GM21515 (cell line): Measurements from ENCODE around the gene FIZ1.
A peak's percentile ranks its signal among the peaks of the same experiment; 100 is the strongest.
"Not testable (repeated sequence)": the region's sequence is repeated elsewhere in the genome, so short reads cannot be mapped to it uniquely, and the experiment has no call there.

Experiments
- ATAC-seq: cut with Tn5 transposase; IDR thresholded peaks from one replicate; pipeline ENCODE4 v1.9.1; 2021; ENCODE audit not compliant: unreplicated experiment

Gene FIZ1

DNA sequence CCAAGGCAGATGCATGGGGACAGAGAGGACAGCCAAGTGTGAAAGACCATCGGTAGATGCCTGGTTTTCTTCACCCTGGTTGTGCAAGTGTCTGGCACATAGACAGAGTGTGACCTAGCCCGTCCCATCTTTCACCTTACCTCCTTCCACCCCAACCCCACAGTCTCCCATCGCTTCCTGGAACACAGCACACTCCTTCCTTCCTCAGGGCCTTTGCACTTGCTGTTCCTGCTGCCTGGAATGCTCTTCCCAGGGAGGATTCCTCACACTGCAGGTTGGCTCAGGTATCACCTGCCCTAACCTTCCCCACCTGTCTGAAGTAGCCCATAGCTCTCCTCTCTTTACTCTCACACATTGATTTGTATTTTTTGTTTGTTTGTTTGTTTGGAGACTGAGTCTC lies 3.0 kb downstream of the FIZ1 start:
- no peak for ATAC-seq

- ATAC-seq, result no peak
These were observed 4.2 kb downstream of the FIZ1 start for GRCh38 chr19:55594996-55595545.

GRCh38 chr19:55593096-55593772 lies 6.1 kb downstream of the FIZ1 start:
- no peak for ATAC-seq

DNA sequence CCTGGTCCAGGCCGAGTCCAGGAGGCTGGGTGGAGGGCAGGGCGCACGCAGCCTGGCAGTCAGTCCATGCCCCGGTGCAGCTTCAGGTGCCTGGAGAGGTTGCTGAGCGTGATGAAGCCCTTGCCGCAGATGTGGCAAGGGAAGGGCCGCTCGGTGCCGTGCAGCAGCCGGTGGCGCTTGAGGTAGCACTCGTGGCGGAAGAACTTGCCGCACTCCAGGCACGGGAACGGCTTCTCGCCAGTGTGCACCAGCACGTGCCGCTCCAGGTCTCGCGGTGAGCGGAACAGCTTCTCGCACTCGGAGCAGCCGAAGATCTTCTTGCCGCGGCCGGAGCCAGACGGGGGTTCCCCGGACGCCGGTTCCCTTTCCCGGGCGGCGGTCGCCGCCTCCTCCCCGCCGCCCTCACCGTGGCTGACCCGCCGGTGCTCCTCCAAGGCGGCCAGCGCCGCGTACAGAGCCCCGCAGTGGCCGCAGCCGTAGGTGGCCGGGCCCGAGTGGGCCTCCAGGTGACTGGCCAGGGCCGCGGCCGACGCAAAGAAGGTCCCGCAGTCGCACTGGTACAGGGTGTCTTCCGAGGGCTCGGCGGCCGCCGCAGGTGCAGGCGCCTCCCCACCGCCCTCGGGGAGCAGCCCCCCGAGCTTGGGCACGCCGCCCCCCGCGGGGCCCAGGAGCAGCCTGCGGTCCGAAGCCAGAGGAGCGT lies 6.8 kb downstream of the FIZ1 start:
- no peak for ATAC-seq

DNA sequence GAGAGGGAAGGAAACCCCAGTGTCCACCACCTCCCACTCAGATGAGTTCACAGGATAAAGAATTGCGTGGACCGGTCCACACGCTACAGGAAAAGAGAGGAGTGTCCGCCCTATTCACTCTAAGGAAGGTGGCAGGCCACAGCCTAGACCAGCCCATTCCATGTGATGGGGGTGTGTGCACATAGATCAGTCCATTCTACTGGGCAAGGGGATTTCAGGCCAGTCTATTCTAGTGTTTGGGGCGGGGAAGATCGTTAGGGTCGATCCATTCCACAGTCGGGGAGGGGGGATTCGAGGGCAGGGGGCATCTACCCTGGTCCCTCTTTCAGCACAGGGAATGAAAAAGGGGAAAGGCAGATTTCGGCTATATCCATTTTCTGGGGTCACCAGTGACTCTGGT lies 7.8 kb downstream of the FIZ1 start:
- ATAC-seq, result no peak

- ATAC-seq, result no peak
These were observed 8.7 kb downstream of the FIZ1 start for GRCh38 chr19:55590617-55591016.

- ATAC-seq, result no peak
These were observed 9.2 kb downstream of the FIZ1 start for GRCh38 chr19:55590109-55590508.

DNA sequence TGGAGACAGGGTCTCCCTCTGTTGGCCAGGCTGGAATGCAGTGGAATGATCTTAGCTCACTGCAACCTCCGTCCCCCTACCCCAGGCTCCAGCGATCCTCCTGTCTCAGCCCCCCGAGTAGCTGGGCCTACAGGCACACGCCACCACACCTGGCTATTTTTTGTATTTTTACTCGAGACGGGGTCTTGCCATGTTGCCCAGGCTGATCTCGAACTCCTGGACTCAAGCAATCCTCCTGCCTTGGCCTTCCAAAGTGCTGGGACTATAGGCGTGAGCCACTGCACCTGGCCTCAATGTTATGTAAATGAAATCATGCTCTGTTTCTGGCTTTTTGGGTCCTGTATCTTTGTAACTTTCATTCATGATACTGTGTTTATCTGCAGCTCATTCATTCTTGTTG lies 10.6 kb downstream of the FIZ1 start:
- ATAC-seq, result no peak

GRCh38 chr19:55586976-55587668 lies 12.2 kb downstream of the FIZ1 start:
- ATAC-seq, result peak; percentile 78

GRCh38 chr19:55585658-55586339 lies 13.5 kb downstream of the FIZ1 start:
- ATAC-seq, result no peak

DNA sequence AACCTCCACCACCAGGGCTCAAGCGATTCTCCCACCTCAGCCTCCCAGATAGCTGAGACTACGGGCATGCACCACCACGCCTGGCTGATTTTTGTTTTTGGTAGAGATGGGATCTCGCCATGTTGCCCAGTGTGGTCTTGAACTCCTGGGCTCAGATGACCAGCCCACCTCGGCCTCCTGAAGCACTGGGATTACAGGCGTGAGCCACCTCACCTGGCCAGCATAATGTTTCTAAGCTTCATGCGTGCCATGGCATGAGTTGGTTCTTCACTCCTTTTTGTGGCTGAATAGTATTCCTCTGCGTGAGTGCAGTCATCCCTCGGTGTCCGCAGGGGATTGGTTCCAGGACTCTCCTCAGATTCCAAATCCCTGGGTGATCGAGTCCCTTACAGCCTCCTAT lies 14.4 kb downstream of the FIZ1 start:
- ATAC-seq, result no peak

GRCh38 chr19:55583897-55584296 lies 15.4 kb downstream of the FIZ1 start:
- ATAC-seq, result not testable (repeated sequence)

DNA sequence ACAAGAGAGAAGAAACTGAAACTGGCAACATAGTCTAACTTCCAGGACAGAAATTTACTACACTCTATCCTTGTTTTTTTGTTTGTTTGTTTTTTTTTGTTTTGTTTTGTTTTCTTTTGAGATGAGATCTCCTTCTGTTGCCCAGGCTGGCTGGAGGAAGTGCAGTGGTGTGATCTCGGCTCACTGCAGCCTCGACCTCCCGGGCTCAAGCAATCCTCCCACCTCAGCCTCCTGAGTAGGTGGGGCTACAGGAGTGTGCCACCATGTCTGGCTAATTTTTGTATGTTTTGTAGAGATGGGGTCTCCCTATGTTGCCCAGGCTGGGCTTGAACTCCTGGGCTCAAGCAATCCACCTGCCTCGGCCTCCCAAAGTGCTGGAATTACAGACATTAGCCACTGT lies 17.0 kb downstream of the FIZ1 start:
- ATAC-seq, result not testable (repeated sequence)

GRCh38 chr19:55581823-55582223 lies 17.5 kb downstream of the FIZ1 start:
- no peak for ATAC-seq

DNA sequence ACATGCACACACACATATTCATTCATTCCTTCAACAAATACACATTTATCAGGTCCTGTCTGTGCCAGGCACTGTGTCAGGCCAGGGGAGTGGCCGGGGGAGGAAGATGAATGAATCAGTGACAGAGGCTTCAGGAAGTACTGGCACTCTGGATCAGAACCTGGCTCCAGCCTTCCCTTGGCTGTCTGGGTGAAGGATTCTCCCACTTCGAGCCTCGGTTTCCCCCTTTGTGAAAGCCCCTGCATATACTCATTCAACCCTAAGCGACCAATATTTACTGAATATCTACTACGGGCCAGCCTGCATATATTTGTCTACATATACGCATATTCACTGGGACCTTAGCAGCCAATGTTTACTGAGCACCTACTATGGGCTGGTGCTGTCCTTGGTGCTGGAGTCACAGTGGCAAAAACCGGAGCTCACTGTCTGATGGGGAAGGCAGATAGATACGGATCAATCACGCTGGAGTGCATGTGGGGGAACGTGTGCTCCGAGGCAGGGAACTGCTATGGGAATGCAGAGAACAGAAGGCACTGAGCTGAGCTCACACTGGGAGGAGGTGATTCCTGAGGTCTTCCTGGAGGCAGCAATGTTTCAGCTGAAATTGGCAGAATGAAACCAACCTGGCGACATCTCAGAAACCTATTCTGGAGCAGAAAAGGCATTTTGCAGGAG lies 18.0 kb downstream of the FIZ1 start:
- ATAC-seq, result no peak

- ATAC-seq, result no peak
These were observed 18.6 kb downstream of the FIZ1 start, which contains the start of gene ZNF579 for GRCh38 chr19:55580628-55581144. TSS of gene ZNF579 (minus strand) at chr19:55580848. CDS start at chr19:55579639, 1,209 bp downstream.

GRCh38 chr19:55579766-55580621 lies 19.3 kb downstream of the FIZ1 start:
- no peak for ATAC-seq

- no peak for ATAC-seq
These were observed 20.3 kb downstream of the FIZ1 start for GRCh38 chr19:55578761-55579747.
